Ammon's horn (tissue), 1 donor: ENCODE results near the gene GET4.
"Not testable (repeated sequence)": the region's sequence is repeated elsewhere in the genome, so short reads cannot be mapped to it uniquely, and the experiment has no call there.

ENCODE experiments used
- DNase-seq: peaks from one replicate; pipeline ENCODE4 v3.0.0-alpha.2; 2016; ENCODE audit warnings: low spot score

The GET4 gene

GRCh38 chr7:845731-846130 is 30.6 kb upstream of the GET4 start:
- DNase-seq = no peak

GRCh38 chr7:846958-847650 is 29.2 kb upstream of the GET4 start:
- not testable (repeated sequence) for DNase-seq

GRCh38 chr7:847728-848127 is 28.6 kb upstream of the GET4 start:
- not testable (repeated sequence) for DNase-seq

- no peak for DNase-seq
These were observed 27.2 kb upstream of the GET4 start for GRCh38 chr7:849145-849544.

- DNase-seq = no peak
These were observed 26.6 kb upstream of the GET4 start for GRCh38 chr7:849781-850180.

- DNase-seq = no peak
These were observed 25.1 kb upstream of the GET4 start for GRCh38 chr7:851204-851603.

GRCh38 chr7:853366-854117 is 22.8 kb upstream of the GET4 start:
- DNase-seq = no peak

GRCh38 chr7:854118-854775 is 22.1 kb upstream of the GET4 start:
- DNase-seq = no peak

- DNase-seq = no peak
These were observed 20.5 kb upstream of the GET4 start for GRCh38 chr7:855686-856369.

GRCh38 chr7:856444-857095 is 19.8 kb upstream of the GET4 start:
- no peak for DNase-seq

GRCh38 chr7:857661-858060 is 18.7 kb upstream of the GET4 start:
- no peak for DNase-seq

- no peak for DNase-seq
These were observed 16.9 kb upstream of the GET4 start for GRCh38 chr7:859359-860030.

- DNase-seq = no peak
These were observed 16.2 kb upstream of the GET4 start for GRCh38 chr7:860149-860548.

GRCh38 chr7:861222-861621 is 15.1 kb upstream of the GET4 start:
- no peak for DNase-seq

- peak; percentile 37 for DNase-seq
These were observed 14.2 kb upstream of the GET4 start for GRCh38 chr7:862157-862556.

GRCh38 chr7:863106-863505 is 13.2 kb upstream of the GET4 start:
- no peak for DNase-seq

GRCh38 chr7:865921-866320 is 10.4 kb upstream of the GET4 start:
- no peak for DNase-seq

- peak; percentile 68 for DNase-seq
These were observed 9.4 kb upstream of the GET4 start for GRCh38 chr7:867001-867405.

- peak; percentile 52 for DNase-seq
These were observed 8.8 kb upstream of the GET4 start for GRCh38 chr7:867406-868188.

- DNase-seq = peak; percentile 36
These were observed 8.2 kb upstream of the GET4 start for GRCh38 chr7:868189-868486.

- DNase-seq = no peak
These were observed 7.0 kb upstream of the GET4 start for GRCh38 chr7:869348-869747.
